GM18505 (cell line): ENCODE results near the gene DBT.
"Not testable (repeated sequence)": the region's sequence is repeated elsewhere in the genome, so short reads cannot be mapped to it uniquely, and the experiment has no call there.

Source experiments
- ATAC-seq: cut with Tn5 transposase; IDR thresholded peaks from one replicate; pipeline ENCODE4 v1.9.1; 2021; ENCODE audit not compliant: unreplicated experiment
- POLR2A ChIP-seq: IDR thresholded peaks from 4 replicates; pipeline ENCODE4 v1.6.1; 2011; ENCODE audit warnings: borderline replicate concordance; ENCODE audit not compliant: insufficient read depth, insufficient read length; ENCODE audit errors: extremely low read depth

DBT gene

DNA sequence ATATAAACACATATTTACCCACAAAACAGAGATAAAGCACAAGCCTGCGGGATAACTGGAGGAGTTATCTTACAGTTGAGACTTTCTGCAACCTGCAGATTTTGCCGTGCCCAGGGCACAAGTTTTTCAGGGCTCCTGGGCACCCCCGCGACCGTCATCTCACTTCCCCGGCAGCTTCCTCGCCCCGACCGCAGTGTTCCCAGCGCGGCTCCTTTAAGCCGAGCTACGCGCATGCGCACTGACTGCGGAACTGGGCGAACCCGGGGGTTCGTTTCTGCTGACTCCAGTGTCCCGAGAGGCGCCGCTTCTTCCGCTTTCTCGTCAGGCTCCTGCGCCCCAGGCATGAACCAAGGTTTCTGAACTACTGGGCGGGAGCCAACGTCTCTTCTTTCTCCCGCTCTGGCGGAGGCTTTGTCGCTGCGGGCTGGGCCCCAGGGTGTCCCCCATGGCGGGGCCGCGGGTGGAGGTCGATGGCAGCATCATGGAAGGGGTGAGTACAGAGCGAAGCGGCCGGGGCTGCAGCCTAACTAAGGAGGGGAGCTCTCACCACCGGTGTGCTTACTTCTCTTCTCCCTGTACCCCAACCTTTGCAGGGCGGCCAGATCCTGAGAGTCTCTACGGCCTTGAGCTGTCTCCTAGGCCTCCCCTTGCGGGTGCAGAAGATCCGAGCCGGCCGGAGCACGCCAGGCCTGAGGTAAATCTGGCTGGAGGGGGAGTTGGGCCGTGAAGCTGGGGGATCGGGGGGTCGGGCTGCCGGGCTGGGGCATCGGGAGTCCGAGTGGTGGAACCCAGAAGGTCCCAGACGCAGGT, 16.5 kb upstream of the DBT start, which contains the start of gene RTCA:
TSS of gene RTCA (plus strand) at position 286 of the 810 bp plus-strand sequence. CDS start at position 446, 160 bp downstream.
- peak; percentile 98 for ATAC-seq
- peak; percentile 87 for TF ChIP-seq POLR2A

DNA sequence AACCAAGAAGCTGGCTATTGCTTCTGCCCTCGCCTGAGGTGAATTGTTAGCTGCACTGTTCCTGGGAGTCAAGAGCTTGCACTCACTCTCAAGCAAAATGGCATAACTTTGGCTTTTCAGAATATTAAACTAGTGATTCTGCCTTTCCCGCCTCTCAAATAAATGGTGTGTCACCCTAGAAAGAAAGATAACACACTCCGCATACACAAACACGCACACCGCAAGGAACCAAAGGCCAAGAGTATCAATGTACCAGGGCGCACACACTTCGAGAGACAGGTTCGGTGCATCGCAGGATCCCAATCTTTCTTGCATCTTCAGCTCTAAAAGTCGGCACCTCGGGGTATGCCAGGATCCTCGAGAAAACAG, 15.9 kb upstream of the DBT start:
- ATAC-seq: peak; percentile 33
- TF ChIP-seq POLR2A: no peak

DNA sequence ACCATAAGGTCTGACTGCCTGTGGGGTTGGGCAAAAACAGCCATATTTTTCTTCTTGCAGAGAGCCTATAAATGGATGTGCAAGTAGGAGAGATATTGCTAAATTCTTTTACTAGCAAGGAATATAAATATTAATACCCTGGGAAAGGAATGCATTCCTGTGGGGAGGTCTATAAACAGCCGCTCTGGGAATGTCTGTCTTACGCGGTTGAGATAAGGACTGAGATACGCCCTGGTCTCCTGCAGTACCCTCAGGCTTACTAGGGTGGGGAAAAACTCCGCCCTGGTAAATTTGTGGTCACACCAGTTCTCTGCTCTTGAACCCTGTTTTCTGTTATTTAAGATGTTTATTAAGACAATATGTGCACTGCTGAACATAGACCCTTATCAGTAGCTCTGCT, 14.4 kb upstream of the DBT start:
- ATAC-seq: not testable (repeated sequence)

- TF ChIP-seq POLR2A: no peak
- ATAC-seq: no peak
Observed at GRCh38 chr1:100261686-100262085, 12.1 kb upstream of the DBT start.

- ATAC-seq: not testable (repeated sequence)
Observed at GRCh38 chr1:100258427-100258826, 8.8 kb upstream of the DBT start.

- not testable (repeated sequence) for ATAC-seq
Observed at GRCh38 chr1:100256273-100256672, 6.6 kb upstream of the DBT start.

DNA sequence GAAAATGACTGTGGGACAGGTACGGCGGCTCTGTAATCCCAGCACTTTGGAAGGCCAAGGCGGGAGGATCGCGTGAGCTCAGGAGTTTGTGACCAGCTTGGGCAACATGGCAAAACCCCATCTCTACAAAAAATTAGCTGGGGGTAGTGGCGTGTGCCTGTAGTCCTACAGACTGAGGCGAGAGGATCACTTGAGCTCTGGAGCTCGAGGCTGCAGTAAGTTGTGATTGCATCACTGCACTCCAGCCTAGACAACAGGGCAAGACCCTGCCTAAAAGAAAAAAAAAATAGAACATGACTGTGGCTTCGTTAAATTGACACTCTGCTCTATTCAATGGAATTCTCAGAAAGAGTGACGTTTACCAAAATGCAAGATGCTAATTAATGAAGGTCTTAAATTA, 3.9 kb upstream of the DBT start:
- no peak for ATAC-seq
- TF ChIP-seq POLR2A: no peak

GRCh38 chr1:100252901-100253300, 3.3 kb upstream of the DBT start:
- no peak for TF ChIP-seq POLR2A
- no peak for ATAC-seq

DNA sequence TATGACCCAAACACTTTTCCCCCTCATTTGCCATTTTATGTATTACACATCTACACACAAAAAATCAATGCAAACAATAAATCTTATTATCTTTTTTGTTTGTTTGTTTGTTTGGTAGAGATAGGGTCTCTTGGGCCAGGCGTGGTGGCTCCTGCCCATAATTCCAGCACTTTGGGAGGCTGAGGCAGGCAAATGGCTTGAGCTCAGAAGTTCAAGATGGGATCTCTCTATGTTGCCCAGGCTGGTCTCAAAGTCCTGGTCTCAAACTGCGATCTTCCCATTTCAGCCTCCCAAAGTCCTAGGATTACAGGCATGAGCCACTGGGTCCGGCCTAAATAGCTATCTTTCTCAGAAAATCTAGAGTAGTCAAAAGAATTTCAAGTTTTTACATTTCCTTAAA, 1.2 kb upstream of the DBT start:
- no peak for ATAC-seq
- TF ChIP-seq POLR2A: no peak

DNA sequence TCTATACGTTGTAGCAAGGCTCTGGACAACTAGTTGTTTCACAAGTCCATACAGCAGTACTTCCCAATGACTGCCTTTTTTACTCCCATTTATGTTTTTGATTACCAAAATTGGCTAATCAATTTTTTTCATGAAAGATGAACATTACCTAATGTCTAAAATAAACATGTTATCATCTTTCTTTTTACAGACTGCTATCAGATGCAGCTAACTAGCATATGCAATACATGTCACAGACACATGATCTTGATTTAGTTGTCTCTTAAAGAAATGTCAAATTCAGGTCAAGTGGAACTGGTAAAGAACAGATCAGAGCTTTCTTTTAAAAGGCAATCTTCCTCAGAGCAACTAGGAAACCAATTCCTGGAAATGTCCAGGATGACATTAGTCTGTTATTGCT, 630 bp upstream of the DBT start:
- ATAC-seq: no peak
- no peak for TF ChIP-seq POLR2A

GRCh38 chr1:100249155-100249536, 488 bp downstream of the DBT start:
- ATAC-seq: no peak
- no peak for TF ChIP-seq POLR2A

GRCh38 chr1:100246738-100247137, 2.9 kb downstream of the DBT start:
- ATAC-seq: no peak
- TF ChIP-seq POLR2A: no peak

DNA sequence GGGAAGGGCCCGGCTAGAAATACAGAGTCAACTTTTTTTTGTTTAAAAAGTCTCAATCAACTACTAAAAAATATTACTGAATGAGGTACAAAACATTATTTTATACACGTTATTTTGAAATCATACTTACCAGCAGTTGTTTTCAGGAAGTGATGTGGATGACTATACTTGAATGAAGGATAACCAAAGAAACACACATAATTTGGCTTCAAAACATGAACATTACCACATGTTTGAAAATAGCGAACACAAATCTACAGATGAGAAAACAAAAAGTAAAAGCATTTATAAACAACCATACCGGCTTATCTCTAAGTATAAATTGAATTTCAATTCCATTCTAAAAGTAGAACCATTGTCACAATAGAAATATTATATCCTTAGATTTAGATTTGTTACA, 9.0 kb downstream of the DBT start:
- ATAC-seq: no peak
- TF ChIP-seq POLR2A: no peak

GRCh38 chr1:100239961-100240360, 9.7 kb downstream of the DBT start:
- ATAC-seq: no peak
- TF ChIP-seq POLR2A: no peak

DNA sequence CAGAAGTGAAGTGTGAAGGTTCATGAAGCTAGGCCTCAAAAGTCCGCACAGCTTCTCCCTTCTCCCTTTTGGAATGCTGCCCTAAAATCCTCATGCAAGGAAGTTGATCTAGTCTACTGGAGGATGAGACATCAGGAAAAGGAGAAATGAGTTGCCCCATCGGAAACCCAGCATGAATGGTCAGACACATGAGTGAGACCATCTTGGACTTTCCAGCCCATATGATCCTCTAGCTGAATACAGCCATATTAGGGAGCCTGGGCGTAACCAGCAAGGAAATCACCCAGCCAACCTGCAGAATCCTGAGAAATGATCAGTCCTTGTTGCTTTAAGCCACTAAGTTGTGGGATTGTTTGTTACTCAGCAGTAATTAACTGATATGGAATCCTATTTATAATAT, 12.5 kb downstream of the DBT start:
- ATAC-seq: no peak
- no peak for TF ChIP-seq POLR2A
